T-helper 1 cell treated with Interleukin-12 subunit alpha and Interleukin-12 subunit beta and Interleukin-4 antibody, amounts not matched to agents 30 ng/mL and 1 ng/mL, for 36 hours (primary cell): Measurements from ENCODE around the gene CISD3. TPM values are rescaled to one million over a fixed set of nuclear protein-coding genes. Genes with fewer than 3 reads are reported as not detected.

ENCODE experiments used
- intact Hi-C: fragments of 100-400 bp; cut with micrococcal nuclease; formaldehyde crosslinking; loops from one replicate; pipeline ENCODE4 v1.15.1; 2024
- total RNA-seq: library from RNA; stranded (reverse); gene quantifications from 2 replicates; pipeline ENCODE4 v1.2.3, GENCODE V29; 2022

The CISD3 gene
- total RNA-seq, 1 donor from 2014 or later = 38.3 TPM

GRCh38 chr17:38762231-38762630, 32.1 kb downstream of the CISD3 start:
- intact Hi-C loops = no loop called here

GRCh38 chr17:38766341-38766740, 36.2 kb downstream of the CISD3 start:
- intact Hi-C loops = no loop called here

GRCh38 chr17:38768417-38768816, 38.3 kb downstream of the CISD3 start:
- intact Hi-C loops = no loop called here

- intact Hi-C loops = no loop called here
These were observed 43.1 kb downstream of the CISD3 start for GRCh38 chr17:38773258-38773657.

GRCh38 chr17:38777641-38778250, 47.6 kb downstream of the CISD3 start:
- intact Hi-C loops = no loop called here

- intact Hi-C loops = no loop called here
These were observed 50.0 kb downstream of the CISD3 start for GRCh38 chr17:38779965-38780752.

GRCh38 chr17:38783227-38783626, 53.1 kb downstream of the CISD3 start:
- intact Hi-C loops = no loop called here

Other genes starting within 250 kb of the CISD3 start
- gene SRCIN1, start 124.4 kb upstream of the CISD3 start, total RNA-seq = 0.42 TPM in 1 of 2 replicates, not detected in the other
- 16.1 and 16.5 TPM in 2 replicates for gene EPOP, start 55.4 kb upstream of the CISD3 start, total RNA-seq
- gene MLLT6, start 25.1 kb upstream of the CISD3 start, total RNA-seq = 303 and 305 TPM in 2 replicates
- gene PCGF2, start 18.0 kb downstream of the CISD3 start, total RNA-seq = 2.1 and 2.7 TPM in 2 replicates
- 318 and 320 TPM in 2 replicates for gene PSMB3, start 22.4 kb downstream of the CISD3 start, total RNA-seq
- gene PIP4K2B, start 69.2 kb downstream of the CISD3 start, total RNA-seq = 40.7 and 44.1 TPM in 2 replicates
- 35.2 and 37.1 TPM in 2 replicates for gene CWC25, start 95.0 kb downstream of the CISD3 start, total RNA-seq
- gene RPL23, start 123.4 kb downstream of the CISD3 start, total RNA-seq = 1,229 and 1,273 TPM in 2 replicates
- gene LASP1, start 139.7 kb downstream of the CISD3 start, total RNA-seq = 217 and 222 TPM in 2 replicates
- gene FBXO47, start 237.1 kb downstream of the CISD3 start, total RNA-seq = not detected in 2 replicates